HG03108 (cell line): ENCODE measurements around the gene PCDHB10.

Experiments
- ATAC-seq: cut with Tn5 transposase; IDR thresholded peaks from one replicate; pipeline ENCODE4 v1.9.1; 2021; ENCODE audit warnings: moderate library complexity; ENCODE audit not compliant: unreplicated experiment

The PCDHB10 gene

GRCh38 chr5:141236516-141237313, 44.6 kb downstream of the PCDHB10 start:
- ATAC-seq: no peak

GRCh38 chr5:141241496-141241895, 49.3 kb downstream of the PCDHB10 start:
- no peak for ATAC-seq
